ENCODE data around the gene ASB6. TPM values are rescaled to one million over a fixed set of nuclear protein-coding genes. Genes with fewer than 3 reads are reported as not detected.

ASB6 gene
- total RNA-seq, 1 donor from 2014 or later, result 9.2 TPM

GRCh38 chr9:129632460-129632859, 9.5 kb downstream of the ASB6 start:
- no peak overlapping the region for H3K4me3 Mint-ChIP-seq
- H3K27me3 Mint-ChIP-seq (ENCODE audit: insufficient read depth, low read depth), result peaks cover 2% of the 10 kb centered on the region
- H3K4me2 ChIP-seq, result no peak overlapping the region
- H3K9ac ChIP-seq, result no peak overlapping the region
- H3K4me1 ChIP-seq, result peaks cover 4% of the 10 kb centered on the region
- peak overlapping the region; percentile 63 for H3K27ac Mint-ChIP-seq
- TF ChIP-seq, protein P1, sequence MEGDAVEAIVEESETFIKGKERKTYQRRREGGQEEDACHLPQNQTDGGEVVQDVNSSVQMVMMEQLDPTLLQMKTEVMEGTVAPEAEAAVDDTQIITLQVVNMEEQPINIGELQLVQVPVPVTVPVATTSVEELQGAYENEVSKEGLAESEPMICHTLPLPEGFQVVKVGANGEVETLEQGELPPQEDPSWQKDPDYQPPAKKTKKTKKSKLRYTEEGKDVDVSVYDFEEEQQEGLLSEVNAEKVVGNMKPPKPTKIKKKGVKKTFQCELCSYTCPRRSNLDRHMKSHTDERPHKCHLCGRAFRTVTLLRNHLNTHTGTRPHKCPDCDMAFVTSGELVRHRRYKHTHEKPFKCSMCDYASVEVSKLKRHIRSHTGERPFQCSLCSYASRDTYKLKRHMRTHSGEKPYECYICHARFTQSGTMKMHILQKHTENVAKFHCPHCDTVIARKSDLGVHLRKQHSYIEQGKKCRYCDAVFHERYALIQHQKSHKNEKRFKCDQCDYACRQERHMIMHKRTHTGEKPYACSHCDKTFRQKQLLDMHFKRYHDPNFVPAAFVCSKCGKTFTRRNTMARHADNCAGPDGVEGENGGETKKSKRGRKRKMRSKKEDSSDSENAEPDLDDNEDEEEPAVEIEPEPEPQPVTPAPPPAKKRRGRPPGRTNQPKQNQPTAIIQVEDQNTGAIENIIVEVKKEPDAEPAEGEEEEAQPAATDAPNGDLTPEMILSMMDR (IDR thresholded peaks at IDR 0.05), result no peak
- TF ChIP-seq EZH2phosphoT487 (IDR thresholded peaks at IDR 0.05), result no peak
- TF ChIP-seq EZH2 (IDR thresholded peaks at IDR 0.05), result no peak
- H3K4me1 Mint-ChIP-seq, result peaks cover 34% of the 10 kb centered on the region
- no peaks in the 10 kb centered on the region for H3K9me3 Mint-ChIP-seq
- H4K20me1 ChIP-seq (ENCODE audit: low read depth), result peaks cover 82% of the 10 kb centered on the region
- peaks cover 64% of the 10 kb centered on the region for H3K79me2 ChIP-seq (ENCODE audit: low read depth)
- H3K27ac ChIP-seq, result no peak overlapping the region
- no peak overlapping the region for H2AFZ ChIP-seq (replicated peaks)
- no peak for DNase-seq (ENCODE audit: low spot score)
- no peaks in the 10 kb centered on the region for H3K27me3 ChIP-seq
- no peaks in the 10 kb centered on the region for H3F3A ChIP-seq (ENCODE audit: low read depth)
- no peak overlapping the region for H3K4me3 ChIP-seq
- H3K36me3 Mint-ChIP-seq, result peaks cover 10% of the 10 kb centered on the region
- no peaks in the 10 kb centered on the region for H3K36me3 ChIP-seq
- H3K9me3 ChIP-seq (ENCODE audit: low read depth), result no peaks in the 10 kb centered on the region

DNA sequence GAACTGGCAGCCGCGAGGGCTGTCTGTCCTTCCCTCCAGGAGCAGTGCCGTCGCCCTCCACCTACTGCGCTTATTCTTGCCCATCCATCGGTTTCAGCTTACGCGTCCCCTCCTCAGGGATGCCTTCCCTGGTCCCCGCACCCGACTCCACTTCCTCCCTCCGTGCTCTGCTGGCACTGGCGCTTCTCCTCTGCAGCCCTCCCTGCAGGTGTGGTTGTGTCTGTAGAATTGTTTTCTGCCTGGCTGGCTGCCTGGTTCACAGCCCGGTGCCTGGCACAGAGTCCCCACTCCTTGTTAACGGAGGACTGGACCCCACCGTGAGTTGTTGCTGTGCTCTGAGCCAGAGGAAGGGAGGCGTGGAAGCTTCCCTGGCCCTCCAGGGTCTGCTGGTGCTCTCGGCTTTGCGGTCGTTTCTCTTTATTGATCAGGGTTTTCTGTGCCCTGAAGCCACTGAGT, 10.2 kb downstream of the ASB6 start:
- Histone ChIP-seq H4K20me1 (ENCODE audit: low read depth) (peaks cover 87% of the 10 kb centered on the region), H3K4me3 (no peak overlapping the region), H3K27ac (no peak overlapping the region), H3K9me3 (ENCODE audit: low read depth) (no peaks in the 10 kb centered on the region), H3K79me2 (ENCODE audit: low read depth) (peaks cover 72% of the 10 kb centered on the region), H3K4me1 (peaks cover 10% of the 10 kb centered on the region), H3K9ac (no peak overlapping the region), H3K36me3 (no peaks in the 10 kb centered on the region), H2AFZ (replicated peaks) (no peak overlapping the region), H3F3A (ENCODE audit: low read depth) (no peaks in the 10 kb centered on the region), H3K27me3 (no peaks in the 10 kb centered on the region), H3K4me2 (no peak overlapping the region)
- H3K4me1 Mint-ChIP-seq, result peaks cover 41% of the 10 kb centered on the region
- no peak overlapping the region for H3K4me3 Mint-ChIP-seq
- H3K27ac Mint-ChIP-seq, result peak overlapping the region; percentile 74
- H3K27me3 Mint-ChIP-seq (ENCODE audit: insufficient read depth, low read depth), result peaks cover 2% of the 10 kb centered on the region
- DNase-seq (ENCODE audit: low spot score), result no peak
- peaks cover 9% of the 10 kb centered on the region for H3K36me3 Mint-ChIP-seq
- TF ChIP-seq, protein P1 (IDR thresholded peaks at IDR 0.05), result no peak
- TF ChIP-seq EZH2phosphoT487 (IDR thresholded peaks at IDR 0.05), result no peak
- no peak for TF ChIP-seq EZH2 (IDR thresholded peaks at IDR 0.05)
- H3K9me3 Mint-ChIP-seq, result no peaks in the 10 kb centered on the region

DNA sequence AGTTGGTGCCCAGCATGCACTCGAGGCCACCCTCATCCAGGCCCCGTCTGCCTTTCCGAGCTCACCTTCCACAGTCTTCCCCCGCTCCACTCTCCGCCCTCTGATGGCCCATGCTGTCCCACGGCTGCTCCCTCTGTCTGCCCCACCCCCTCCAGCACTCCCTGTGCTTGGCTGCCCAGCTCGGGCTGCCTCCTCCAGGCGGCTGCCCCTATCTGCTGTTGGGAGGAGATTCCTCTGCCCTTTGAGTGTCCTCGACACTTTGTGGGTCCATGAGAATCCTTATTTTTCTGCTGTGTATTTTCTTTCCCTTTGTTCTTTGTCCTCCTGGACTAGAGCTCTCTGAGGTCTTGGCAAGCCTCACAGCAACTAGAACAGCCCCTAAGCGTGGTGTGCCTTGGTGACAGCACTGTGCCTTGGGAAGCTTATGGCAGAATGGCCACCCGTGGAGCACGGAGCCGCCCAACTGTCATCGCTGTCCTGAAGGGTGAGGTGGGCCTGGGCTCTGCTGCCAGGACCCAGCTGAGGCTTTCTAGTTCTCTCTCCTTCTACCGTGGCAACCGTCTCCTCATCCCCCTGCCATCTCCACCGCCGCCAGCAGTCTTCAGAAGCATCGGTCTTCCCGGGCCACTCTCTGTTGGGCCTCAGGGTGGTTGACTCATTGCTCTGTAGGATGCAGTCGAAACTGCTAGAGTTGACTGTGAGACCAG, 10.8 kb downstream of the ASB6 start:
- TF ChIP-seq EZH2phosphoT487 (IDR thresholded peaks at IDR 0.05) (no peak), EZH2 (IDR thresholded peaks at IDR 0.05) (no peak)
- TF ChIP-seq, protein P1 (IDR thresholded peaks at IDR 0.05), result no peak
- H3F3A ChIP-seq (ENCODE audit: low read depth), result no peaks in the 10 kb centered on the region
- H3K79me2 ChIP-seq (ENCODE audit: low read depth), result peaks cover 78% of the 10 kb centered on the region
- Mint-ChIP-seq H3K27ac (peak overlapping the region; percentile 74), H3K27me3 (ENCODE audit: insufficient read depth, low read depth) (peaks cover 2% of the 10 kb centered on the region), H3K4me3 (peak overlapping the region; percentile 68), H3K9me3 (no peaks in the 10 kb centered on the region), H3K36me3 (peaks cover 9% of the 10 kb centered on the region), H3K4me1 (peaks cover 45% of the 10 kb centered on the region)
- peaks cover 11% of the 10 kb centered on the region for H3K4me1 ChIP-seq
- no peaks in the 10 kb centered on the region for H3K36me3 ChIP-seq
- no peaks in the 10 kb centered on the region for H3K9me3 ChIP-seq (ENCODE audit: low read depth)
- H3K4me2 ChIP-seq, result no peak overlapping the region
- H3K9ac ChIP-seq, result no peak overlapping the region
- peaks cover 93% of the 10 kb centered on the region for H4K20me1 ChIP-seq (ENCODE audit: low read depth)
- no peak overlapping the region for H2AFZ ChIP-seq (replicated peaks)
- H3K27me3 ChIP-seq, result no peaks in the 10 kb centered on the region
- no peak overlapping the region for H3K27ac ChIP-seq
- no peak for DNase-seq (ENCODE audit: low spot score)
- no peak overlapping the region for H3K4me3 ChIP-seq

All from neural progenitor cell (in vitro differentiated cells).